K562 (cell line): Measurements from ENCODE around the gene CDC6. TPM values are rescaled to one million over a fixed set of nuclear protein-coding genes. Genes with fewer than 3 reads are reported as not detected.

ENCODE experiments used
- BACH1 ChIP-seq: fragments of 200-800 bp; sonication (Bioruptor generic); IDR thresholded peaks from 2 replicates; pipeline ENCODE4 v1.6.1; 2016; ENCODE audit warnings: missing genetic modification characterization, missing compliant biosample characterization
- KDM4B ChIP-seq, 2 experiments: fragments of 450-650 bp in 1 of 2; sonication (generic) in 1 of 2; IDR thresholded peaks; 2 replicates each; pipeline ENCODE4 v1.6.1; 2016 to 2017; ENCODE audit warnings: borderline replicate concordance in 2 of 2, antibody characterized with exemption in 1 of 2, low read depth in 1 of 2, mild to moderate bottlenecking in 1 of 2
- MCM2 ChIP-seq: fragments of 450-650 bp; IDR thresholded peaks from 2 replicates; pipeline ENCODE4 v1.6.1; 2017; ENCODE audit warnings: low read depth, mild to moderate bottlenecking
- NFYB ChIP-seq: IDR thresholded peaks from 2 replicates; pipeline ENCODE4 v1.6.1; 2011; ENCODE audit warnings: mild to moderate bottlenecking, moderate library complexity; ENCODE audit not compliant: insufficient read length; ENCODE audit errors: extremely low read depth
- NR2F6 ChIP-seq: fragments of 450-650 bp; formaldehyde crosslinking; IDR thresholded peaks from 2 replicates; pipeline ENCODE4 v1.4.0; 2020; ENCODE audit warnings: mild to moderate bottlenecking
- PRPF4 ChIP-seq: fragments of 200-400 bp; formaldehyde crosslinking; IDR thresholded peaks from one replicate; pipeline ENCODE4 v1.6.1; 2017; ENCODE audit warnings: low read length, low read depth, mild to moderate bottlenecking; ENCODE audit not compliant: insufficient read depth, poor library complexity, severe bottlenecking
- REST ChIP-seq, 2 experiments: fragments of 450-650 bp; formaldehyde crosslinking in 1 of 2; IDR thresholded peaks; 2 replicates each; pipeline versions ENCODE4 v1.4.0 to v1.6.1; 2014 to 2020; ENCODE audit warnings: mild to moderate bottlenecking in 2 of 2, borderline replicate concordance in 1 of 2, low read depth in 1 of 2
- SMAD4 ChIP-seq: fragments of 250-450 bp; sonication (Bioruptor Pico); conservative IDR thresholded peaks from 2 replicates; pipeline ENCODE4 v1.8.0; 2021; ENCODE audit warnings: inconsistent platforms, mild to moderate bottlenecking, moderate library complexity
- SMARCB1 ChIP-seq: IDR thresholded peaks from 2 replicates; pipeline ENCODE4 v1.6.1; 2011; ENCODE audit warnings: improper control_type of control experiment, low read depth; ENCODE audit not compliant: insufficient read length
- SUPT5H ChIP-seq: fragments of 450-650 bp; IDR thresholded peaks from 2 replicates; pipeline ENCODE4 v1.6.1; 2016
- ZBTB49 ChIP-seq: sonication (generic); formaldehyde crosslinking; IDR thresholded peaks from 2 replicates; pipeline ENCODE4 v1.8.0; 2022; ENCODE audit warnings: missing genetic modification reagents, mild to moderate bottlenecking, borderline replicate concordance
- ZNF311 ChIP-seq: fragments of 250-450 bp; sonication (Bioruptor Pico); IDR thresholded peaks from 2 replicates; pipeline ENCODE4 v1.4.0; 2020; ENCODE audit warnings: mild to moderate bottlenecking, moderate library complexity
- ZNF398 ChIP-seq: fragments of 250-450 bp; sonication (Bioruptor Pico); IDR thresholded peaks from 2 replicates; pipeline ENCODE4 v1.8.0; 2021; ENCODE audit warnings: moderate library complexity, mild to moderate bottlenecking, inconsistent platforms
- ZNF76 ChIP-seq: fragments of 250-450 bp; sonication (Bioruptor Pico); IDR thresholded peaks from 2 replicates; pipeline ENCODE4 v1.4.0; 2020; ENCODE audit warnings: mild to moderate bottlenecking, moderate library complexity, borderline replicate concordance
- ZSCAN29 ChIP-seq: fragments of 450-650 bp; IDR thresholded peaks from 2 replicates; pipeline ENCODE4 v1.6.1; 2017
- polyA plus RNA-seq, 8 experiments: library from polyadenylated mRNA; depleted of rRNA in 4 of 8; stranded (reverse) in 5 of 8; unstranded in 3 of 8; fragments of >200 nt; fragmentation: Nextera tagmentation in 2 of 8; fragmentation: Illumina TruSeq in 1 of 8; extraction: Ambion mirVana in 2 of 8; extraction: Trizol in 1 of 8; gene quantifications; 2 replicates each; pipeline versions ENCODE4 v1.2.1 to v1.2.3, GENCODE V29; 2011 to 2014; ENCODE audit warnings: inconsistent platforms in 1 of 8, missing spikeins in 1 of 8
- total RNA-seq, 7 experiments: library from RNA; depleted of rRNA in 6 of 7; stranded (reverse); fragments of >200 nt in 6 of 7; fragmentation: Illumina TruSeq in 2 of 7; extraction: Trizol in 2 of 7; gene quantifications; 2 replicates each; pipeline versions ENCODE4 v1.2.1 to v1.2.3, GENCODE V29; 2011 to 2021; ENCODE audit warnings: low replicate concordance in 1 of 7

Gene CDC6
- total and polyA plus RNA-seq, 9 of the 15 experiments (the other 6 are each of a cell fraction or from before 2014, with no cell fraction given), result 29.6 to 141 (median 106) TPM

- TF ChIP-seq REST (IDR thresholded peaks at IDR 0.05; ENCODE audit: borderline replicate concordance) (no peak), REST (CRISPR knock-in tag; IDR thresholded peaks at IDR 0.05; ENCODE audit: low read depth) (no peak), ZSCAN29 (no peak), SMARCB1 (no peak), PRPF4 (no peak), NR2F6 (CRISPR knock-in tag) (no peak), ZNF398 (CRISPR knock-in tag) (no peak), KDM4B (IDR thresholded peaks at IDR 0.05; ENCODE audit: borderline replicate concordance in 2 of 2, low read depth in 1 of 2) (no peak), SMAD4 (CRISPR knock-in tag) (peak; percentile 93), ZBTB49 (no peak), ZNF311 (CRISPR knock-in tag) (no peak), MCM2 (no peak), SUPT5H (no peak), NFYB (no peak), BACH1 (tag) (no peak), ZNF76 (CRISPR knock-in tag) (no peak)
Observed at GRCh38 chr17:40345161-40345993, 57.7 kb downstream of the CDC6 start (continued).
